ENCODE measurements around the gene RERG.

Gene RERG

GRCh38 chr12:15183821-15184220 lies 37.4 kb downstream of the RERG start:
- TF ChIP-seq CTCF (IDR thresholded peaks at IDR 0.05; ENCODE audit: control insufficient read depth, extremely low read depth, insufficient read depth) = no peak

GRCh38 chr12:15181017-15181683 lies 40.1 kb downstream of the RERG start:
- no peak for TF ChIP-seq CTCF (IDR thresholded peaks at IDR 0.05; ENCODE audit: control insufficient read depth, extremely low read depth, insufficient read depth)
- H3K4me3 ChIP-seq (ENCODE audit: low read depth, low read length) = no peak overlapping the region
- no peak for DNase-seq (ENCODE audit: low read depth)

More at GRCh38 chr12:15183821-15184220, 37.4 kb downstream of the RERG start:
- no peak for DNase-seq (ENCODE audit: low read depth)
- H3K4me3 ChIP-seq (ENCODE audit: low read depth, low read length) = no peak overlapping the region

GRCh38 chr12:15180325-15180724 lies 40.9 kb downstream of the RERG start:
- DNase-seq (ENCODE audit: low read depth) = no peak
- no peak for TF ChIP-seq CTCF (IDR thresholded peaks at IDR 0.05; ENCODE audit: control insufficient read depth, extremely low read depth, insufficient read depth)
- no peak overlapping the region for H3K4me3 ChIP-seq (ENCODE audit: low read depth, low read length)

- DNase-seq (ENCODE audit: low read depth) = no peak
- TF ChIP-seq CTCF (IDR thresholded peaks at IDR 0.05; ENCODE audit: control insufficient read depth, extremely low read depth, insufficient read depth) = no peak
- no peak overlapping the region for H3K4me3 ChIP-seq (ENCODE audit: low read depth, low read length)
Measured at GRCh38 chr12:15179672-15180071, 41.5 kb downstream of the RERG start.

GRCh38 chr12:15173142-15173541 lies 48.1 kb downstream of the RERG start:
- no peak overlapping the region for H3K4me3 ChIP-seq (ENCODE audit: low read depth, low read length)
- TF ChIP-seq CTCF (IDR thresholded peaks at IDR 0.05; ENCODE audit: control insufficient read depth, extremely low read depth, insufficient read depth) = no peak
- DNase-seq (ENCODE audit: low read depth) = no peak

GRCh38 chr12:15172060-15172822 lies 49.0 kb downstream of the RERG start:
- DNase-seq (ENCODE audit: low read depth) = no peak
- no peak for TF ChIP-seq CTCF (IDR thresholded peaks at IDR 0.05; ENCODE audit: control insufficient read depth, extremely low read depth, insufficient read depth)
- H3K4me3 ChIP-seq (ENCODE audit: low read depth, low read length) = no peak overlapping the region
